HG03196 (cell line): ENCODE measurements around the gene CATSPER3.

ENCODE experiments used
- ATAC-seq: cut with Tn5 transposase; IDR thresholded peaks from one replicate; pipeline ENCODE4 v1.9.1; 2021; ENCODE audit not compliant: unreplicated experiment

Gene CATSPER3

DNA sequence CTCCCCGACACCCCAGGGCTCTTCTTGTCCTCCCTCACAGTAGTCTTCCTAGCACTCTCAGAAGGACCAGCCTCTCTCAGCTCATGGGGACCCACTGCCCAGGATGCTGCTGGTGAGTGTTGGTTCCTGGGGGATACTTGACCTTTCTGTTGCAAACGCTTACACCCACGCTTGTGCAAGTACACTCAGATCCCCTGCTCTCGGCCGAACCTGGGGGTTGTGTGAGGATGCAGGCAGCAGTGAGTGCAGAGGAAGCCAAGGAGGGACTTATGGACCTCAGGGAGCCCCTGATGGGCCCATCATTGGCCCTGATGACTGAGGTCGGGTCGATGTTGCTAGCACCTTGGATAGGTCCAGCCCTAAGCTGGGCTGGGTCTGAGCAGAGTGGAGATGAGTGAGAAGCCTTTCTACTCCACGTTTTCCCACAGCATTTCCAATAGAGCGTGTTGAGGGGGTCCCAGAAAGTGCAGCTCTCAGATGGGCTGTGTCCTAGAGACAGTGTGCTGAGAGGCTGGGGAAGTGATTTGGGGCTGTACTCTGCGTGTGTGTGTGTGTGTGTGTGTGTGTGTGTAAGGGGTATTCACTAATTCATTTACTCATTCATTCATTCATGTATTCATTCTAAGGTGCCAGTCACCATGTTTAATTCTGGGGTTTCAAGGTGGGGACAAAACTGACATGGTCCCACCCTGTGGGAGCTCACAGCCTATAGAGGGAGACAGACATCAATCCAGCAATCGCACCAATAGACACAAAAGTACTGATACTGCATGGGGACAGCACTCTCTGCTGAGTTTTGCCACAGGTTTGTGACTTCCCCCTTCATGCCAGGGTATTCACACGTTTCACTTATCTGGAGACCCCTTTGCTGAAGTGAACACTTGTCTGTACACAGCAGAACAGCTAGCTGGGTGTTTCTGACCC lies 91.6 kb downstream of the CATSPER3 start:
- no peak for ATAC-seq

- no peak for ATAC-seq
Measured at GRCh38 chr5:135060021-135060420, 92.3 kb downstream of the CATSPER3 start.

GRCh38 chr5:135061001-135061400 lies 93.3 kb downstream of the CATSPER3 start:
- ATAC-seq: no peak
